Upper lobe of left lung (tissue), 4 donors: ENCODE results near the gene FMR1.

Experiments
- CTCF ChIP-seq, 6 experiments: fragments of 450-650 bp in 4 of 6; fragments of 200-600 bp in 2 of 6; sonication (generic) in 2 of 6; IDR thresholded peaks; one replicate each; pipeline ENCODE4 v1.5.1; 2016 to 2019; ENCODE audit warnings: antibody characterized with exemption in 6 of 6
- EP300 ChIP-seq, 4 donors: sonication (generic); formaldehyde crosslinking; IDR thresholded peaks; one replicate each; pipeline ENCODE4 v1.5.1; 2017; ENCODE audit warnings: antibody characterized with exemption in 4 of 4, control low read depth in 2 of 4
- POLR2A ChIP-seq, 4 donors: fragments of 450-650 bp; IDR thresholded peaks; one replicate each; pipeline ENCODE4 v1.5.1; 2016 to 2017; ENCODE audit warnings: antibody characterized with exemption in 4 of 4, mild to moderate bottlenecking in 2 of 4
- POLR2AphosphoS5 ChIP-seq, 2 donors: sonication (generic); formaldehyde crosslinking; IDR thresholded peaks; one replicate each; pipeline ENCODE4 v1.5.1; 2017; ENCODE audit warnings: antibody characterized with exemption in 2 of 2

DNA sequence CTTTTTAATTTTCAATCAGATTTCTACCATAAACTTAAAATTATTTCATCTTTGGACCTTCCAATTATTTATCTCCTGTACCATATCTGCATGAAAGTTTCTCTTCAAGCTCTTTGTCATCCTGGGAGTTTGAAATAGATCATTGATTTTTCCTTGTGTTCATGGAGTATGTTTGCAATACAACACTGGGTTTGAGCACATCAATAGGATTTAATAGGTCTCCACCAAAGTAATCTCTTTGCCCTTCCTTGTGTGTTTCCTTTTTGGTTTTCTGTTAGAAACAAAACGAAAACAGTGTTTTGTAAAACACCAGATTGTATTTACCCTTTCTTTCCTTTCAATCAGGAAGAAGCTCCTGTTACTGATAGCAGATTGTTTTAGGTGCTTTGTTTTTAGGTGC is 11.9 kb downstream of the FMR1 start:
- TF ChIP-seq CTCF (IDR thresholded peaks at IDR 0.05), result no peak
- TF ChIP-seq POLR2AphosphoS5 (IDR thresholded peaks at IDR 0.05), result no peak
- no peak for TF ChIP-seq POLR2A (IDR thresholded peaks at IDR 0.05)
- no peak for TF ChIP-seq EP300 (IDR thresholded peaks at IDR 0.05)
